HG03575 (cell line): Measurements from ENCODE around the gene FN3KRP.

Experiments used
- ATAC-seq: cut with Tn5 transposase; IDR thresholded peaks from one replicate; pipeline ENCODE4 v1.9.1; 2021; ENCODE audit not compliant: unreplicated experiment, insufficient number of reproducible peaks, low FRiP score; ENCODE audit errors: extremely low read depth

The FN3KRP gene

GRCh38 chr17:82686366-82687324 lies 29.9 kb upstream of the FN3KRP start:
- no peak for ATAC-seq

GRCh38 chr17:82687375-82687861 lies 29.1 kb upstream of the FN3KRP start:
- ATAC-seq, result no peak

GRCh38 chr17:82687871-82688270 lies 28.6 kb upstream of the FN3KRP start:
- no peak for ATAC-seq

- ATAC-seq, result no peak
These were observed 27.4 kb upstream of the FN3KRP start for GRCh38 chr17:82689077-82689476.

GRCh38 chr17:82690786-82691489 lies 25.6 kb upstream of the FN3KRP start:
- ATAC-seq, result no peak

- no peak for ATAC-seq
These were observed 24.8 kb upstream of the FN3KRP start for GRCh38 chr17:82691714-82692113.

GRCh38 chr17:82692268-82692667 lies 24.2 kb upstream of the FN3KRP start:
- no peak for ATAC-seq

GRCh38 chr17:82693168-82693867 lies 23.2 kb upstream of the FN3KRP start:
- no peak for ATAC-seq

- no peak for ATAC-seq
These were observed 21.9 kb upstream of the FN3KRP start for GRCh38 chr17:82694647-82695046.

GRCh38 chr17:82696259-82696658 lies 20.2 kb upstream of the FN3KRP start:
- no peak for ATAC-seq

- no peak for ATAC-seq
These were observed 19.3 kb upstream of the FN3KRP start for GRCh38 chr17:82696916-82697807.

GRCh38 chr17:82697808-82698064 lies 18.8 kb upstream of the FN3KRP start:
- ATAC-seq, result no peak

- ATAC-seq, result peak; percentile 44
These were observed 18.2 kb upstream of the FN3KRP start, which contains the start of gene RAB40B for GRCh38 chr17:82698065-82698973. Gene RAB40B, minus strand, starts transcription at chr17:82698698. Its CDS starts 102 bp downstream, at chr17:82698596.

GRCh38 chr17:82698974-82699442 lies 17.5 kb upstream of the FN3KRP start:
- ATAC-seq, result no peak

- no peak for ATAC-seq
These were observed 17.0 kb upstream of the FN3KRP start for GRCh38 chr17:82699551-82699950.

GRCh38 chr17:82702231-82702927 lies 14.1 kb upstream of the FN3KRP start:
- ATAC-seq, result no peak
